Activated CD4-positive, alpha-beta T cell treated with anti-CD3 and anti-CD28 coated beads for 36 hours (primary cell): ENCODE measurements around the gene NMT1. TPM values are rescaled to one million over a fixed set of nuclear protein-coding genes. Genes with fewer than 3 reads are reported as not detected.

Experiments used
- ATAC-seq: fragments of 200-7000 bp; cut with Tn5 transposase; one replicate; pipeline ENCODE4 v1.10.0; 2021; ENCODE audit warnings: mild to moderate bottlenecking, moderate library complexity
- CTCF ChIA-PET: fragments of 350-600 bp; sonication (Branson Sonifier 250); formaldehyde crosslinking; loops from one replicate; lab custom pipeline; 2021; ENCODE audit warnings: antibody characterized with exemption; lab: Charles Lee
- POLR2A ChIA-PET: fragments of 350-600 bp; sonication (Branson Sonifier 250); formaldehyde crosslinking; loops from one replicate; lab custom pipeline; 2021; ENCODE audit warnings: antibody characterized with exemption, inconsistent platforms; lab: Charles Lee
- DNase-seq: peaks from one replicate; pipeline ENCODE4 v3.0.0-alpha.2; 2020
- H3K27ac Mint-ChIP-seq: one replicate; pipeline ENCODE4 v1.8.0; 2021; ENCODE audit warnings: mixed read lengths
- H3K27me3 Mint-ChIP-seq: one replicate; pipeline ENCODE4 v1.8.0; 2021; ENCODE audit warnings: mixed read lengths
- H3K36me3 Mint-ChIP-seq: one replicate; pipeline ENCODE4 v1.8.0; 2021; ENCODE audit warnings: low read depth, mixed read lengths
- H3K4me1 Mint-ChIP-seq: one replicate; pipeline ENCODE4 v1.8.0; 2021; ENCODE audit warnings: mixed read lengths
- H3K4me3 Mint-ChIP-seq: one replicate; pipeline ENCODE4 v1.8.0; 2021; ENCODE audit warnings: mild to moderate bottlenecking, moderate library complexity, mixed read lengths
- H3K9me3 Mint-ChIP-seq: one replicate; pipeline ENCODE4 v1.8.0; 2021; ENCODE audit warnings: low read depth, mixed read lengths
- intact Hi-C, 2 experiments: fragments of 100-400 bp; cut with DNase I in 1 of 2; cut with micrococcal nuclease in 1 of 2; formaldehyde crosslinking; loops; one replicate each; pipeline versions ENCODE4 v1.14.2 to v1.15.1; 2022 to 2024; cut with DNase I, micrococcal nuclease
- total RNA-seq, 2 experiments: library from RNA; stranded (reverse); gene quantifications; one replicate each; pipeline ENCODE4 v1.2.3, GENCODE V29; 2021

The NMT1 gene
- total RNA-seq, 2 experiments from 2014 or later = 170 to 175 TPM

GRCh38 chr17:45038728-45039634, 22.1 kb upstream of the NMT1 start:
- ATAC-seq (no peak), DNase-seq (no peak)
- H3K9me3 Mint-ChIP-seq = no peaks in the 10 kb centered on the region
- no peaks in the 10 kb centered on the region for H3K27me3 Mint-ChIP-seq
- ChIA-PET POLR2A (interaction anchor here (0.6 kb wide), 1 partner anchor 359 kb away, joined by 3 read pairs; no protein-coding TSS in a partner anchor), CTCF (interaction anchor here (0.6 to 1.7 kb wide), 4 partner anchors 8 to 540 kb away, joined by 3 to 9 read pairs (median 4); no protein-coding TSS in a partner anchor)
- intact Hi-C loops = no loop called here
- H3K36me3 Mint-ChIP-seq = peaks cover 16% of the 10 kb centered on the region
- H3K4me1 Mint-ChIP-seq = peaks cover 16% of the 10 kb centered on the region
- H3K4me3 Mint-ChIP-seq = no peak overlapping the region
- no peak overlapping the region for H3K27ac Mint-ChIP-seq

- ChIA-PET POLR2A (no interaction called here), CTCF (interaction anchor here (1.7 kb wide), 1 partner anchor 18 kb away, joined by 9 read pairs; no protein-coding TSS in a partner anchor)
- ATAC-seq = no peak
- no peaks in the 10 kb centered on the region for H3K9me3 Mint-ChIP-seq
- DNase-seq = no peak
- H3K27me3 Mint-ChIP-seq = no peaks in the 10 kb centered on the region
- H3K4me3 Mint-ChIP-seq = no peak overlapping the region
- peaks cover 7% of the 10 kb centered on the region for H3K36me3 Mint-ChIP-seq
- intact Hi-C loops = no loop called here
- peaks cover 19% of the 10 kb centered on the region for H3K4me1 Mint-ChIP-seq
- H3K27ac Mint-ChIP-seq = no peak overlapping the region
Observed at GRCh38 chr17:45040459-45040858, 20.7 kb upstream of the NMT1 start.

GRCh38 chr17:45042346-45043120, 18.6 kb upstream of the NMT1 start:
- ChIA-PET CTCF (interaction anchor here (1.0 to 1.4 kb wide), 2 partner anchors 20 to 25 kb away, joined by 4 to 7 read pairs; no protein-coding TSS in a partner anchor), POLR2A (interaction anchor here (0.5 to 0.6 kb wide), 2 partner anchors 40 to 107 kb away, joined by 3 to 7 read pairs; no protein-coding TSS in a partner anchor)
- Mint-ChIP-seq H3K36me3 (peaks cover 9% of the 10 kb centered on the region), H3K27me3 (no peaks in the 10 kb centered on the region), H3K9me3 (no peaks in the 10 kb centered on the region), H3K4me3 (no peak overlapping the region), H3K27ac (peak overlapping the region; percentile 31), H3K4me1 (peaks cover 29% of the 10 kb centered on the region)
- intact Hi-C loops = no loop called here
- no peak for DNase-seq
- no peak for ATAC-seq

GRCh38 chr17:45043813-45044540, 17.1 kb upstream of the NMT1 start:
- intact Hi-C loops = no loop called here
- Mint-ChIP-seq H3K9me3 (no peaks in the 10 kb centered on the region), H3K4me3 (no peak overlapping the region), H3K27me3 (no peaks in the 10 kb centered on the region), H3K4me1 (peaks cover 38% of the 10 kb centered on the region), H3K36me3 (peaks cover 14% of the 10 kb centered on the region), H3K27ac (no peak overlapping the region)
- no peak for DNase-seq
- no peak for ATAC-seq
- CTCF ChIA-PET = interaction anchor here (1.4 kb wide), 2 partner anchors 22 to 55 kb away, joined by 4 to 7 read pairs; no protein-coding TSS in a partner anchor
- POLR2A ChIA-PET = no interaction called here

- H3K27me3 Mint-ChIP-seq = no peaks in the 10 kb centered on the region
- no peak overlapping the region for H3K4me3 Mint-ChIP-seq
- H3K9me3 Mint-ChIP-seq = no peaks in the 10 kb centered on the region
- peak overlapping the region; percentile 65 for H3K27ac Mint-ChIP-seq
- POLR2A ChIA-PET = no interaction called here
- H3K36me3 Mint-ChIP-seq = peaks cover 25% of the 10 kb centered on the region
- H3K4me1 Mint-ChIP-seq = peaks cover 55% of the 10 kb centered on the region
- intact Hi-C loops = no loop called here
- CTCF ChIA-PET = interaction anchor here (0.7 to 1.2 kb wide), 4 partner anchors 7 to 53 kb away, joined by 3 to 7 read pairs (median 4); partner anchors contain the start of gene NMT1
- peak; percentile 41 for DNase-seq
- no peak for ATAC-seq
Observed at GRCh38 chr17:45046537-45047125, 14.5 kb upstream of the NMT1 start.

GRCh38 chr17:45048795-45049563, 12.1 kb upstream of the NMT1 start:
- peak overlapping the region; percentile 87 for H3K4me3 Mint-ChIP-seq
- POLR2A ChIA-PET = interaction anchor here (0.6 to 2.5 kb wide), 4 partner anchors 13 to 241 kb away, joined by 3 to 17 read pairs (median 6); partner anchors contain the start of gene NMT1

GRCh38 chr17:45050481-45051059, 10.5 kb upstream of the NMT1 start:
- Mint-ChIP-seq H3K9me3 (no peaks in the 10 kb centered on the region), H3K27ac (peak overlapping the region; percentile 95), H3K36me3 (peaks cover 28% of the 10 kb centered on the region), H3K4me1 (peaks cover 48% of the 10 kb centered on the region), H3K4me3 (peak overlapping the region; percentile 87), H3K27me3 (no peaks in the 10 kb centered on the region)
- DNase-seq (peak; percentile 66), ATAC-seq (peak; percentile 11)
- POLR2A ChIA-PET = interaction anchor here (0.6 to 2.5 kb wide), 4 partner anchors 11 to 150 kb away, joined by 3 to 17 read pairs (median 6); partner anchors contain the start of genes HEXIM1, HEXIM2 and NMT1
- CTCF ChIA-PET = interaction anchor here (0.7 to 2.9 kb wide), 12 partner anchors 11 to 185 kb away, joined by 3 to 31 read pairs (median 4); partner anchors contain the start of genes ACBD4, GFAP, HEXIM2 and NMT1
- intact Hi-C loops = loop anchor here in 1 of 2 experiments (1.0 to 5.0 kb wide), 11 partner anchors 11 to 1273 kb away; partner anchors contain the start of genes C1QL1, DUSP3, EFTUD2 and HEXIM1

More at GRCh38 chr17:45048795-45049563, 12.1 kb upstream of the NMT1 start:
- ATAC-seq (no peak), DNase-seq (no peak)
- no peaks in the 10 kb centered on the region for H3K9me3 Mint-ChIP-seq
- H3K27me3 Mint-ChIP-seq = no peaks in the 10 kb centered on the region
- H3K36me3 Mint-ChIP-seq = peaks cover 23% of the 10 kb centered on the region
- peaks cover 47% of the 10 kb centered on the region for H3K4me1 Mint-ChIP-seq
- CTCF ChIA-PET = interaction anchor here (0.6 to 2.9 kb wide), 17 partner anchors 10 to 339 kb away, joined by 3 to 31 read pairs (median 4); partner anchors contain the start of genes ACBD4 and NMT1
- peak overlapping the region; percentile 95 for H3K27ac Mint-ChIP-seq
- intact Hi-C loops = no loop called here

GRCh38 chr17:45051060-45051719, 9.9 kb upstream of the NMT1 start, which contains the start of gene DCAKD:
TSS of gene DCAKD (minus strand) at chr17:45051632. CDS start at chr17:45034885, 16,747 bp downstream.
- intact Hi-C loops = loop anchor here in 1 of 2 experiments (1.0 to 5.0 kb wide), 11 partner anchors 10 to 1274 kb away; partner anchors contain the start of genes C1QL1, DUSP3, EFTUD2 and HEXIM1
- no peaks in the 10 kb centered on the region for H3K27me3 Mint-ChIP-seq
- ChIA-PET POLR2A (interaction anchor here (0.6 to 2.5 kb wide), 5 partner anchors 10 to 151 kb away, joined by 3 to 17 read pairs (median 5); partner anchors contain the start of genes HEXIM1, HEXIM2 and NMT1), CTCF (interaction anchor here (0.7 to 2.9 kb wide), 8 partner anchors 11 to 186 kb away, joined by 3 to 31 read pairs (median 4); partner anchors contain the start of genes ACBD4, HEXIM2 and NMT1)
- no peaks in the 10 kb centered on the region for H3K9me3 Mint-ChIP-seq
- H3K27ac Mint-ChIP-seq = peak within 1 kb of the TSS; percentile 95
- ATAC-seq (peak; percentile 97), DNase-seq (peak; percentile 96)
- peaks cover 28% of the 10 kb centered on the region for H3K36me3 Mint-ChIP-seq
- H3K4me1 Mint-ChIP-seq = peaks cover 50% of the 10 kb centered on the region
- H3K4me3 Mint-ChIP-seq = peak within 1 kb of the TSS; percentile 87
